Epithelial cell of esophagus (primary cell): ENCODE results near the gene CCDC9B.

ENCODE experiments used
- DNase-seq: peaks from one replicate; pipeline ENCODE4 v3.0.0; 2010; ENCODE audit warnings: low read depth
- H3K4me3 ChIP-seq: 2 replicates; pipeline ENCODE4 v1.5.1; 2011; ENCODE audit warnings: mild to moderate bottlenecking, low read length, control low read depth
- CTCF ChIP-seq: IDR thresholded peaks from 2 replicates; pipeline ENCODE4 v1.5.1; 2011; ENCODE audit warnings: low read depth, mild to moderate bottlenecking, low read length, control low read depth, inconsistent platforms; ENCODE audit not compliant: insufficient read depth; ENCODE audit errors: missing control alignments

CCDC9B gene

GRCh38 chr15:40381818-40382529 lies 41.2 kb upstream of the CCDC9B start:
- DNase-seq, result no peak
- no peak for TF ChIP-seq CTCF
- H3K4me3 ChIP-seq, result no peak overlapping the region

GRCh38 chr15:40380636-40381035 lies 39.9 kb upstream of the CCDC9B start:
- DNase-seq, result no peak
- no peak for TF ChIP-seq CTCF

GRCh38 chr15:40379853-40380252 lies 39.1 kb upstream of the CCDC9B start:
- TF ChIP-seq CTCF, result no peak
- H3K4me3 ChIP-seq, result no peak overlapping the region
- peak; percentile 94 for DNase-seq

More at GRCh38 chr15:40380636-40381035, 39.9 kb upstream of the CCDC9B start:
- no peak overlapping the region for H3K4me3 ChIP-seq

GRCh38 chr15:40379374-40379773 lies 38.6 kb upstream of the CCDC9B start:
- no peak for TF ChIP-seq CTCF
- no peak for DNase-seq
- H3K4me3 ChIP-seq, result no peak overlapping the region

GRCh38 chr15:40377606-40378005 lies 36.9 kb upstream of the CCDC9B start:
- TF ChIP-seq CTCF, result no peak
- no peak overlapping the region for H3K4me3 ChIP-seq
- no peak for DNase-seq

- TF ChIP-seq CTCF, result no peak
- no peak for DNase-seq
- no peak overlapping the region for H3K4me3 ChIP-seq
These were observed 32.2 kb upstream of the CCDC9B start for GRCh38 chr15:40372981-40373380.

- H3K4me3 ChIP-seq, result no peak overlapping the region
- TF ChIP-seq CTCF, result no peak
- DNase-seq, result no peak
These were observed 29.2 kb upstream of the CCDC9B start for GRCh38 chr15:40369971-40370370.
